PC-3 (cell line): ENCODE data around the gene LCLAT1. TPM values are rescaled to one million over a fixed set of nuclear protein-coding genes. Genes with fewer than 3 reads are reported as not detected.

Experiments
- ATAC-seq: fragments of 200-7000 bp; cut with Tn5 transposase; 2 replicates; pipeline ENCODE4 v1.9.1; 2020; ENCODE audit warnings: mild to moderate bottlenecking, moderate library complexity
- BruUV-seq: library from RNA; stranded (reverse); fragments of 400-500 nt; replicated peaks from 2 replicates; lab custom pipeline; 2021; lab: Mats Ljungman, UMichigan
- CTCF ChIA-PET: fragments of 300-600 bp; sonication (Branson Sonifier 250); formaldehyde crosslinking; loops from one replicate; lab custom pipeline; 2022; ENCODE audit warnings: antibody characterized with exemption; lab: Charles Lee
- POLR2A ChIA-PET: fragments of 300-600 bp; sonication (Branson Sonifier 250); formaldehyde crosslinking; loops from one replicate; lab custom pipeline; 2022; ENCODE audit warnings: antibody characterized with exemption; ENCODE audit not compliant: unreplicated experiment; lab: Charles Lee
- DNase-seq: peaks from one replicate; pipeline ENCODE4 v3.0.0-alpha.2; 2015
- H2AFZ ChIP-seq: fragments of 300-600 bp; sonication (generic); 2 replicates; pipeline ENCODE4 v1.6.0; 2016; ENCODE audit warnings: antibody characterized with exemption, low read length
- H3F3A ChIP-seq: fragments of 300-600 bp; sonication (generic); one replicate; pipeline ENCODE4 v1.6.0; 2017; ENCODE audit warnings: antibody characterized with exemption, low read length, control low read depth, mild to moderate bottlenecking; ENCODE audit not compliant: unreplicated experiment
- H3K27ac ChIP-seq: fragments of 300-600 bp; sonication (generic); 2 replicates; pipeline ENCODE4 v1.5.1; 2016; ENCODE audit warnings: mild to moderate bottlenecking, low read length
- H3K27me3 ChIP-seq: fragments of 300-600 bp; sonication (generic); 2 replicates; pipeline ENCODE4 v1.6.1; 2016; ENCODE audit warnings: low read length, mixed read lengths
- H3K36me3 ChIP-seq: fragments of 300-600 bp; sonication (generic); 2 replicates; pipeline ENCODE4 v1.6.1; 2016; ENCODE audit warnings: low read depth, mixed run types, low read length, mixed read lengths
- H3K4me1 ChIP-seq: fragments of 300-600 bp; sonication (generic); 2 replicates; pipeline ENCODE4 v1.5.1; 2016; ENCODE audit warnings: low read length; ENCODE audit not compliant: insufficient read depth
- H3K4me2 ChIP-seq: fragments of 300-600 bp; sonication (generic); 2 replicates; pipeline ENCODE4 v1.6.0; 2016; ENCODE audit warnings: low read length
- H3K4me3 ChIP-seq: fragments of 300-600 bp; sonication (generic); 2 replicates; pipeline ENCODE4 v1.5.1; 2016; ENCODE audit warnings: mild to moderate bottlenecking, low read length, mixed read lengths
- H3K79me2 ChIP-seq: fragments of 300-600 bp; sonication (generic); 2 replicates; pipeline ENCODE4 v1.6.1; 2017; ENCODE audit warnings: low read length, mixed read lengths
- H3K9ac ChIP-seq: fragments of 300-600 bp; sonication (generic); 2 replicates; pipeline ENCODE4 v1.6.0; 2016; ENCODE audit warnings: mild to moderate bottlenecking, low read length
- H3K9me2 ChIP-seq: fragments of 300-600 bp; sonication (generic); replicated peaks from 2 replicates; pipeline ENCODE4 v1.6.1; 2016; ENCODE audit warnings: mixed run types, low read length, mixed read lengths
- H3K9me3 ChIP-seq: fragments of 300-600 bp; sonication (generic); 2 replicates; pipeline ENCODE4 v1.6.1; 2016; ENCODE audit warnings: low read length, mixed read lengths
- H4K20me1 ChIP-seq: fragments of 300-600 bp; sonication (generic); 2 replicates; pipeline ENCODE4 v1.6.1; 2016; ENCODE audit warnings: low read length, mixed read lengths
- CTCF ChIP-seq: fragments of 300-600 bp; sonication (generic); conservative IDR thresholded peaks from 2 replicates; pipeline ENCODE4 v1.5.1; 2017; ENCODE audit warnings: antibody characterized with exemption, low read depth, mild to moderate bottlenecking, low read length
- EZH2 ChIP-seq: fragments of 300-600 bp; sonication (generic); IDR thresholded peaks from one replicate; pipeline ENCODE4 v1.6.1; 2017; ENCODE audit warnings: antibody characterized with exemption, mild to moderate bottlenecking, low read length; ENCODE audit not compliant: unreplicated experiment
- EZH2phosphoT487 ChIP-seq: fragments of 300-600 bp; sonication (generic); IDR thresholded peaks from 2 replicates; pipeline ENCODE4 v1.6.1; 2018; ENCODE audit warnings: mild to moderate bottlenecking, antibody characterized with exemption, low read length, borderline replicate concordance
- intact Hi-C: fragments of 100-400 bp; cut with micrococcal nuclease; formaldehyde crosslinking; loops from 2 replicates; pipeline ENCODE4 v1.9.0; 2023
- total RNA-seq: library from RNA; depleted of rRNA; stranded (reverse); fragments of >200 nt; gene quantifications from 2 replicates; pipeline ENCODE4 v1.2.3, GENCODE V29; 2014

The LCLAT1 gene
- total RNA-seq, 1 experiment from 2014 or later: 22.0 TPM

- intact Hi-C loops: no loop called here
- Histone ChIP-seq H3F3A (no peaks in the 10 kb centered on the region), H3K79me2 (no peaks in the 10 kb centered on the region), H3K36me3 (no peaks in the 10 kb centered on the region), H4K20me1 (no peaks in the 10 kb centered on the region), H3K27me3 (no peaks in the 10 kb centered on the region), H3K27ac (no peak overlapping the region), H3K4me2 (no peak overlapping the region), H3K4me1 (no peaks in the 10 kb centered on the region), H3K4me3 (no peak overlapping the region), H3K9ac (no peak overlapping the region), H3K9me2 (no peaks in the 10 kb centered on the region), H3K9me3 (no peaks in the 10 kb centered on the region), H2AFZ (no peak overlapping the region)
- ATAC-seq (no peak), DNase-seq (no peak)
- no TSS peak for BruUV-seq
- POLR2A ChIA-PET: no interaction called here
- CTCF ChIA-PET: no interaction called here
- TF ChIP-seq EZH2phosphoT487 (no peak), CTCF (no peak), EZH2 (no peak)
These were observed 137.1 kb downstream of the LCLAT1 start for GRCh38 chr2:30584116-30584515.

GRCh38 chr2:30588994-30589393 is 141.9 kb downstream of the LCLAT1 start:
- Histone ChIP-seq H3K4me1 (peaks cover 4% of the 10 kb centered on the region), H3K36me3 (no peaks in the 10 kb centered on the region), H2AFZ (no peak overlapping the region), H4K20me1 (no peaks in the 10 kb centered on the region), H3K79me2 (no peaks in the 10 kb centered on the region), H3F3A (no peaks in the 10 kb centered on the region), H3K9me3 (no peaks in the 10 kb centered on the region), H3K9me2 (no peaks in the 10 kb centered on the region), H3K27me3 (no peaks in the 10 kb centered on the region), H3K4me2 (no peak overlapping the region), H3K4me3 (no peak overlapping the region), H3K27ac (no peak overlapping the region), H3K9ac (no peak overlapping the region)
- intact Hi-C loops: no loop called here
- DNase-seq (no peak), ATAC-seq (no peak)
- BruUV-seq: no TSS peak
- no peak for TF ChIP-seq EZH2
- no peak for TF ChIP-seq CTCF
- no peak for TF ChIP-seq EZH2phosphoT487
- CTCF ChIA-PET: no interaction called here
- POLR2A ChIA-PET: no interaction called here

- no peak for TF ChIP-seq EZH2
- no peak for TF ChIP-seq CTCF
- TF ChIP-seq EZH2phosphoT487: no peak
- Histone ChIP-seq H3K4me2 (0 out of 2 replicates have a peak overlapping the region, but pooled peaks have one; percentile 21), H2AFZ (no peak overlapping the region), H3K27me3 (no peaks in the 10 kb centered on the region), H3K79me2 (no peaks in the 10 kb centered on the region), H3K4me1 (peaks cover 4% of the 10 kb centered on the region), H3K9ac (no peak overlapping the region), H4K20me1 (no peaks in the 10 kb centered on the region), H3K27ac (no peak overlapping the region), H3K9me2 (no peaks in the 10 kb centered on the region), H3K36me3 (no peaks in the 10 kb centered on the region), H3K4me3 (no peak overlapping the region), H3K9me3 (no peaks in the 10 kb centered on the region), H3F3A (no peaks in the 10 kb centered on the region)
- BruUV-seq: no TSS peak
- ChIA-PET CTCF (no interaction called here), POLR2A (no interaction called here)
- DNase-seq (peak; percentile 49), ATAC-seq (peak; percentile 90)
- intact Hi-C loops: loop anchor here (1.0 to 5.0 kb wide), 3 partner anchors 8 to 128 kb away; no protein-coding TSS in a partner anchor
These were observed 143.4 kb downstream of the LCLAT1 start for GRCh38 chr2:30590407-30590806.
